Right forelimb (tissue), 1 donor: Measurements from ENCODE around the gene RRM2.
"Not testable (repeated sequence)": the region's sequence is repeated elsewhere in the genome, so short reads cannot be mapped to it uniquely, and the experiment has no call there.

Experiments used
- DNase-seq: peaks from one replicate; pipeline ENCODE4 v3.0.0-alpha.2; 2018

RRM2 gene

GRCh38 chr2:10091182-10091888 lies 31.2 kb upstream of the RRM2 start:
- no peak for DNase-seq

- DNase-seq: not testable (repeated sequence)
Observed at GRCh38 chr2:10091889-10092244, 30.7 kb upstream of the RRM2 start.

- no peak for DNase-seq
Observed at GRCh38 chr2:10094271-10094814, 28.2 kb upstream of the RRM2 start.

- DNase-seq: no peak
Observed at GRCh38 chr2:10095175-10095574, 27.4 kb upstream of the RRM2 start.

- DNase-seq: no peak
Observed at GRCh38 chr2:10096641-10097040, 25.9 kb upstream of the RRM2 start.

- DNase-seq: peak; percentile 75
Observed at GRCh38 chr2:10097352-10098148, 25.0 kb upstream of the RRM2 start.

- no peak for DNase-seq
Observed at GRCh38 chr2:10101491-10101890, 21.0 kb upstream of the RRM2 start.

GRCh38 chr2:10103179-10103578 lies 19.4 kb upstream of the RRM2 start:
- DNase-seq: no peak

- not testable (repeated sequence) for DNase-seq
Observed at GRCh38 chr2:10104906-10105305, 17.6 kb upstream of the RRM2 start.

GRCh38 chr2:10109311-10109710 lies 13.2 kb upstream of the RRM2 start:
- no peak for DNase-seq

GRCh38 chr2:10119027-10119325 lies 3.6 kb upstream of the RRM2 start:
- no peak for DNase-seq

- no peak for DNase-seq
Observed at GRCh38 chr2:10119601-10120157, 2.9 kb upstream of the RRM2 start.

- peak; percentile 89 for DNase-seq
Observed at GRCh38 chr2:10120158-10120876, 2.2 kb upstream of the RRM2 start.

GRCh38 chr2:10120877-10121574 lies 1.5 kb upstream of the RRM2 start:
- no peak for DNase-seq

GRCh38 chr2:10123281-10123680 lies 742 bp downstream of the RRM2 start:
- no peak for DNase-seq

- no peak for DNase-seq
Observed at GRCh38 chr2:10124538-10125045, 2.1 kb downstream of the RRM2 start.

GRCh38 chr2:10125842-10126631 lies 3.5 kb downstream of the RRM2 start:
- no peak for DNase-seq

GRCh38 chr2:10126632-10127026 lies 4.1 kb downstream of the RRM2 start:
- no peak for DNase-seq

- DNase-seq: no peak
Observed at GRCh38 chr2:10128420-10128819, 5.9 kb downstream of the RRM2 start.

GRCh38 chr2:10129490-10129889 lies 7.0 kb downstream of the RRM2 start:
- no peak for DNase-seq

- DNase-seq: no peak
Observed at GRCh38 chr2:10132043-10132575, 9.6 kb downstream of the RRM2 start.
